ENCODE data around the gene GBP6. TPM values are rescaled to one million over a fixed set of nuclear protein-coding genes. Genes with fewer than 3 reads are reported as not detected.
"Not testable (repeated sequence)": the region's sequence is repeated elsewhere in the genome, so short reads cannot be mapped to it uniquely, and the experiment has no call there.

Gene GBP6
- total RNA-seq, 8 experiments from 2014 or later, result 0.09 to 0.14 (median 0.09) TPM; not detected in 5

DNA sequence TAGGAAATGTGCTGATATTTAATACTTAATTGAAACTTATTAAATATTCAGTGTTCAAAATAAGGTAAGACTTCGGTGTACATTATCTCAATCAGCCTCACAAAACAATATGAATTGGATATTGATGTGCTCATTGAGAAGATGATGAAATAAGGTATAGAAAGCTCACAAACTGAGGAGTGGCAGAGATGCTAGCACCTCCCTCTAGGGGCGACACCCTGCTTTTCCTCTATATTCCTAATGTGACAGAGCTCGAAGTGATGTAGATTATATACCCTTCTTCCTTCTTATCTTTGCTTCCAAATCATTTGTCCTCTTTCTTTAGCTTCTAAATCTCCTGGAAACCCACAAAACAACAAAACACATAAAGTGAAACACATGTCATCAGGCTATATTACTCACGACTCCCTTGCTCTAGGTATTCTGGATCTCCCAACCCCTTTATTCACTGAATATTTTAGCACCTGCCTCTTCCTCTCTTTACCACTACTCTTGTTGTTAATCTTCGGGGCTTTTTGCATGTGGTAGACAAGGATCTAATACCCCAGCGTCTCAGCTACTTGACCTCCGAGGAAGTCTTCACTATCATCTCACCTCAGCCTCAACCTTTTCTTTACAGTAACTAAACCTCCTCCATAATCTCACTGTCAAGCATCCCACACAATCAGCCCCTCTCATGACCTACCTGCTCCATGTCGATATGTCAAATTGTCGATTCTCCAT lies 70.4 kb downstream of the GBP6 start:
- H3K4me3 ChIP-seq; H3K4me1 ChIP-seq (replicated peaks in 1 of 2); ATAC-seq (replicated peaks in 6 of 8); in situ Hi-C loops (cut with MboI; ENCODE audit: low pct_unique_long_range_greater_than_20kb in 2 of 9, low sequenced_read_pairs in 9 of 9, unreplicated experiment in 9 of 9); H3K27ac ChIP-seq: not testable (repeated sequence)
- 46 to 100% (median 81%) methylated on average over 2 to 8 of the region's 9 CpGs for WGBS, 10 experiments

Other genes with a start within 250 kb of the GBP6 start
- 10 to 100 TPM in 1 of 8 experiments, 1 to 10 TPM in 3, under 1 TPM in 4; 0.05 to 44.7 (median 2.6) TPM for gene GBP2, start 237.9 kb upstream of the GBP6 start, total RNA-seq
- under 1 TPM in 1 of 8 experiments, not detected in 7; 0.19 TPM for gene GBP7, start 188.1 kb upstream of the GBP6 start, total RNA-seq
- gene GBP4, start 165.1 kb upstream of the GBP6 start, total RNA-seq, result 1 to 10 TPM in 2 of 8 experiments, under 1 TPM in 5, not detected in 1; 0.21 to 1.9 (median 0.40) TPM
- 1 to 10 TPM in 2 of 8 experiments, under 1 TPM in 5, not detected in 1; under 0.01 to 2.5 (median 0.47) TPM for gene GBP5, start 91.2 kb upstream of the GBP6 start, total RNA-seq
- 10 to 100 TPM in 7 of 8 experiments, 1 to 10 TPM in 1; 4.2 to 37.3 (median 16.5) TPM for gene LRRC8B, start 160.8 kb downstream of the GBP6 start, total RNA-seq

Data from motor neuron (in vitro differentiated cells).